ENCODE measurements around the gene ZNF396.

Gene ZNF396

GRCh38 chr18:35383136-35383535 is 6.0 kb upstream of the ZNF396 start:
- no peak for DNase-seq

DNA sequence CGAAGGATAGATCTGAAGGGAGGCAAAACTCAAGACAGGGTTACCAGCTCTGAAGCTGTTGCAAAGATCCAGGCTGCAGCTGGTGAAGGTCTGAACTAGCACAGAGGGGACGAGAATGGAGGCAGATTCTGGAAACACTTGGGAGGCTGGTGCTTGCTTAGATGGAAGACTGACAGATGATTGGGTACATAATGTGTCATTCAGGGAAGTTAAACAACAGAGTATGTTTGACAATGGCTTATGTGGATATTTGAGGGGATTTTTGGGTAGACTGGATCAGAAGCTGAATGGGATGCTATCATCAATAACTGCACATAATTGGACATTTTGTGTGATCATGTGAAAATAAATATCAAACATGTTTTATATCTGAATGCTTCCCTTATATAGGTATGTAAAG is 2.3 kb upstream of the ZNF396 start:
- no peak for DNase-seq

DNA sequence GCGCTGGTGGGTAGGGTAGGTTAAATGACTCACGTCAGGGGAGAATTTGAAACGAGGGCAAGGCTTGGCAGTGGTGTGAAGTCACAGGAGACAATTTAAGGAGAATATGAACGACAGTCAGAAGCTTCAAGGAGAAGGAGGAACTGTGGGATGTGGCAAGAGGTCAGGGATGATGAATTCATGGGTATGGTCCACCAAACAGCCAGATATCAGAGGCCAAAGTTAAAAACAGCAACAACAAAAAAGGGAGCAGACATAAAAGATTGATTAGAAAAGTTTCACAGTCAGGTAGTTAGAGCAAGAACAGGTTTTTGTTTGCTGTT is 1.4 kb upstream of the ZNF396 start:
- no peak for DNase-seq

GRCh38 chr18:35377875-35378573 is 887 bp upstream of the ZNF396 start:
- no peak for DNase-seq

DNA sequence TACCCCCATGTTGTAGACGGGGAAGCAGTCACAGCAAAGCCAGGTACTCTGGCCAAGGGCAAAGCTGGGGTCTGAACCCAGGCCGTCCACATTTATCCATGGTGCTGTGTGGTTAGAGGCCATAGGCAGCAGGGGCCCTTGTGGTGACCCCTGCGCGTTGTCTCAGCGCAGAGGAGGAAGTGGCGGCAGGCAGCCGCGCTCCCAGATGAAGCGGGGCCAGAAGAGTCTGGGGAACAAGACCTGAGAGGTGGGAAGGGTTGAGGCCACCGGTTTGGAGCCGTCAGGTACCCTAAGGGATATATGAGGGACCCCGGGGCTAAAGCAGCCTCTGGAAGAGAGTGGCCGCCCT is 770 bp downstream of the ZNF396 start:
- peak in 2 of 14 donors; percentile 13 to 19 for DNase-seq

- DNase-seq = no peak
Measured at GRCh38 chr18:35374708-35375107, 2.4 kb downstream of the ZNF396 start.

GRCh38 chr18:35371412-35372195 is 5.5 kb downstream of the ZNF396 start:
- DNase-seq = no peak

DNA sequence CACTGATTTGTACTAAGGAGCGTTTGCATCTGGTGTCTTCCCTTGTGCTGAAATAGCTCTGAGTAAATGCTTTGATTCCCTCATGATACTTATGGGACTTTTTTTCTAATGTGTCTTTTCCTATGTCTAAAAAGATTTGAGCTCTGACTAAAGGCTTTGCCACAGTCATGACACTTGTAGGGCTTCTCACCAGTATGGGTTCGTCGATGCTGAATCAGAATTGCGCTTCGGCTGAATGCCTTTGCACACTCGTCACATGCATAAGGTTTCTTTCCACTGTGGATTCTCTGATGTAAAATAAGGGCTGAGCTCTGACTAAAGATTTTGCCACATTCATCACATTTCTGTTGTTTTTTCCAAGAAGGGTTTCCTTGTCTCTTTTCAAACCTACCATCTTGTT is 8.0 kb downstream of the ZNF396 start:
- no peak for DNase-seq

DNA sequence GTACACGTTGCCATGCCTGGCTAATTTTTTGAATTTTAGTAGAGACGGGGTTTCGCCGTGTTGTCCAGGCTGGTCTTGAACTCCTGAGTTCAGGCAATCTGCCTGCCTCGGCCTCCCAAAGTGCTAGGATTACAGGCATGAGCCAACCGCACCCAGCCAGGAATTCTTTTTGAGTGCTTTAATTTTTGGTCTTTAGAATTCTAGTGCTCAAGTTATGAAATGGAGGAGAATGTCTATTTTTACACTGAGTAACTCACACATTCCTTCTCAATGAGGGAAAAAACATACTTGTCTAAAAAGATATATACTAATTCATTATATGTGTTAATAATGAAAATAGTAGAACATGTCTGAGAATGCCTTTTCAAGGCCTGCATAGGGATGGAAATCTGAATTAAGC is 8.5 kb downstream of the ZNF396 start:
- no peak for DNase-seq

- no peak for DNase-seq
Measured at GRCh38 chr18:35362531-35362930, 14.6 kb downstream of the ZNF396 start.

DNA sequence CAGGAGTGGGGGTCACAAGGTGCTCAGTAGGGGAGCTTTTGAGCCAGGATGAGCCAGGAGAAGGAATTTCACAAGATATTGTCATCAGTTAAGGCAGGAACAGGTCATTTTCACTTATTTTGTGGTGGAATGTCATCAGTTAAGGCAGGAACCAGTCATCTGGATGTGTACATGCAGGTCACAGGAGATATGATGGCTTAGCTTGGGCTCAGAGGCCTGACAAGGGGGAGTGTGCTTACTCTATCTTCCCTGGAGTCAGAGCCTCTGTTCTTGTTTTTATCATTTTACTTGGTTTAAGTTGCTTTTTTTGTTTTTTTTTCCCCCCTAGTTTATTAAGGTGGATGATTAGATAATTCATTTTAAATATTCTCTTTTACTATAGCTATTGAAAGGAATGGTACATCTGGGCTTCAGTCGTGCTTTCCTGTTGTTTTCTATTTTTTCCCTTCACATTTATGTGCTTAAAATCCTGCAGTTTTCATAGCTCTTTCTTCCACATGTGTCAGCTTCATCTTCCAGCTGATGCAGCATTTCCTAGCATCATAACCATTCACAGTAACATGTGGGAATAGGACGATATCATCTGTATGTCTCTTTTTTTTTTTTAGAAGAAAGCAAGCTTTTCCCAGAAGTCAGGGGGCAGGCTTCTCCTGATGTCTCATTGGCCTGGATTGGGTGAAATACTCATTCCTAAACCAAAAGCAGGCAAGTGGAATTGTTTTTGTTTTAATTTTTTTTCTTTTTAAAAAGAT is 15.4 kb downstream of the ZNF396 start:
- no peak for DNase-seq

GRCh38 chr18:35355140-35355618 is 22.0 kb downstream of the ZNF396 start:
- peak in 12 of 14 donors; percentile 38 to 81 (median 71) for DNase-seq

- no peak for DNase-seq
Measured at GRCh38 chr18:35352778-35353177, 24.4 kb downstream of the ZNF396 start.

- no peak for DNase-seq
Measured at GRCh38 chr18:35352283-35352682, 24.9 kb downstream of the ZNF396 start.

GRCh38 chr18:35348001-35348400 is 29.1 kb downstream of the ZNF396 start:
- no peak for DNase-seq

DNA sequence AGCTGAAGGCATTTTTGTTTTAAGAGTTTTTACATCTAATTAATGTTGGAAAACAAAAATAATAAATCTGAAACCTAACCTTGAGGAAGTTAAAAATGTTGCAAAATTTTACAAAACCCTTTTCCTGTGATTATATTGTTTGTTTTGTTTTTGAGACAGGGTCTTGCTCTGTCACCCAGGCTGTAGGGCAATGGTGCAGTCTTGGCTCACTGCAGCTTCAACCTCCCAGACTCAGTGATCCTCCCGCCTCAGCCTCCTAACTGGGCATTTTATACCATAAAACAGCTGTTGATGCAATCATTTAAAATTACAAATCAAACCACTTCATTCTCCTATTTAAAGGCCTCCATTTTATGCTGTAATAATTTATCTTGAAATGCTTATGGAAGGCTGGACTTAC is 31.2 kb downstream of the ZNF396 start:
- DNase-seq = peak in 1 of 14 donors; percentile 19

DNA sequence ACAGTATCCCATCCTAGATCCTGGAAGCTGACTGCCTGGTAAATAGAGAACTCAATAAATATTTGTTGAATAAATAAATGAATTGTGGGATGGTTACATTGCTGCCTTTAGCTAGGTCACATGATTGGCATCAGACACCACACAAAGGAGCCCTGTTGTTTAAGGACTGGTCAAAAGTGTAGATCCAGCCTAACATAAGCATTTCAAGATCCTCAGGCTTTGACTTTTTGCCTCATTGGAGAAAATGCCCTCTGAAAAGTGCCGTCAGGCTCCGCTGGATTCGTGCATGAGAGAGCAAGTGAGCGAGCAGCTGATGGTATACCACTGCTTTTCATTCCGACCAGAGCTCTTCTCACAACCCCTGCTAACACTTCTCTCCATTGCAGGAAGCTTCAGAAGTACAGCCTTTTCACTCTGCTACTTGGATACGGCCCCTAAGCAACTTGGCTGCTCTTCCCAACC is 31.6 kb downstream of the ZNF396 start:
- peak in 13 of 14 donors; percentile 3 to 71 (median 50) for DNase-seq

- peak in 5 of 14 donors; percentile 23 to 62 (median 47) for DNase-seq
Measured at GRCh38 chr18:35344736-35345459, 32.2 kb downstream of the ZNF396 start.

- DNase-seq = peak; percentile 65 to 95 (median 93)
Measured at GRCh38 chr18:35343936-35344735, 33.0 kb downstream of the ZNF396 start, which contains the start of gene ZNF24. ZNF24 (minus strand) TSS chr18:35344420; CDS start chr18:35340650, 3,770 bp downstream.

GRCh38 chr18:35343488-35343935 is 33.6 kb downstream of the ZNF396 start:
- no peak for DNase-seq

DNA sequence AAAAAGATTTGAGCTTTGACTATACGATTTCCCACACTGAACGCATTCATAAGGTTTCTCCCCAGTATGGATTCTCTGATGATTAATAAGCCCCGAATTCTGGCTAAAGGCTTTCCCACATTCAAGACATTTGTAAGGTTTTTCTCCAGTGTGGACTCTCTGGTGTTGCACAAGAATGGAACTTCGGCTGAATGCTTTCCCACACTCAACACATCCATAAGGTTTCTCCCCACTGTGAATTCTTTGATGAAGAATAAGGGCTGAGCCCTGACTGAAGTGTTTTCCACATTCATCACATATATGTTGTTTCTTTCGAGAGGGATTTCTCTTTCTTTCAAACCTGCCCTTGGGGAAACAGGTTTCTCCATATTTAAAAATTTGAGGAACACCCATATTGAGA is 39.9 kb downstream of the ZNF396 start:
- DNase-seq = no peak
